ES-I3 (cell line): ENCODE measurements around the gene CTSC.
"Not testable (repeated sequence)": the region's sequence is repeated elsewhere in the genome, so short reads cannot be mapped to it uniquely, and the experiment has no call there.

ENCODE experiments used
- H3K36me3 ChIP-seq: 2 replicates; pipeline ENCODE4 v1.6.1; 2013; ENCODE audit warnings: mild to moderate bottlenecking, low read length, control low read depth, moderate library complexity; ENCODE audit not compliant: insufficient read depth
- H3K4me1 ChIP-seq: 2 replicates; pipeline ENCODE4 v1.6.1; 2013; ENCODE audit warnings: mild to moderate bottlenecking, control low read depth, low read length; ENCODE audit not compliant: insufficient read depth
- H3K9ac ChIP-seq: 2 replicates; pipeline ENCODE4 v1.6.1; 2013; ENCODE audit warnings: low read depth, mild to moderate bottlenecking, low read length, moderate library complexity
- H3K9me3 ChIP-seq: 2 replicates; pipeline ENCODE4 v1.6.1; 2013; ENCODE audit warnings: mild to moderate bottlenecking, low read length, moderate library complexity; ENCODE audit not compliant: control insufficient read depth, insufficient read depth

CTSC gene

DNA sequence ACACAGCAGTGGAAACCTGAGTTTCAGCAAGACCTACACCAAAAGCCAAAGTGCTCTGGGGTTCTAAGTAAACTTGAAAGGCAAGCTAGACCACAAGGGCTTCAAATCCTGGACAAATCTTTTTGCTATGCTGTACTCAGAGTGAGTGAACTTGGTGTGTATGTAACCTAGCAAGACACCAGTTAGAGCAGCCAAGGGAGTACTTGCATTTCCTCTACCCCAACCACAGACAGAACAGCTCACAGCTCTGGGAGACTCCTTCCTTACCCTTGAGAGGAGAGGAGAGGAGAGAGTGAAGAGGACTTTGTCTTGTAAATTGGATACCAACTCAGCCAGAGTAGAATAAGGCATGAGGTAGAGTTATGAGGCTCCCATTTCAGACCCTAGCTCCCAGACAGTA lies 71.4 kb downstream of the CTSC start:
- H3K36me3 ChIP-seq: no peaks in the 10 kb centered on the region; the same call in 1 of the 2 replicates
- H3K9ac ChIP-seq: no peak overlapping the region
- H3K9me3 ChIP-seq: peaks cover 5% of the 10 kb centered on the region; the same call in 1 of the 2 replicates
- H3K4me1 ChIP-seq: no peaks in the 10 kb centered on the region

DNA sequence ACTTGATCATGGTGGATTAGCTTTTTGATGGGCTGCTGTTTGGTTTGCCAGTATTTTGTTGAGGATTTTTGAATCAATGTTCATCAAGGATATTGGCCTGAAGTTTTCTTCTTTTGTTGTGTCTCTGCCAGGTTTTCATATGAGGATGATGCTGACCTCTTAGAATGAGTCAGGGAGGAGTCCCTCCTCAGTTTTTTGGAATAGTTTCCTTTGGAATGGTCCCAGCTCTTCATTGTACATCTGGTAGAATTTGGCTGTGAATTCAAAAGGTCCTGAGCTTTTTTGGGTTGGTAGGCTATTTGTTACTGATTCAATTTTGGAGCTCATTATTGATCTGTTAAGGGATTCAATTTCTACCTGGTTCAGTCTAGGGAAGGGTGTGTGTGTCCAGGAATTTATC lies 78.1 kb downstream of the CTSC start:
- Histone ChIP-seq H3K36me3 (no peaks in the 10 kb centered on the region; the same call in 1 of the 2 replicates), H3K9ac (no peak overlapping the region), H3K9me3 (peaks cover 22% of the 10 kb centered on the region; the same call in 1 of the 2 replicates), H3K4me1 (no peaks in the 10 kb centered on the region)

DNA sequence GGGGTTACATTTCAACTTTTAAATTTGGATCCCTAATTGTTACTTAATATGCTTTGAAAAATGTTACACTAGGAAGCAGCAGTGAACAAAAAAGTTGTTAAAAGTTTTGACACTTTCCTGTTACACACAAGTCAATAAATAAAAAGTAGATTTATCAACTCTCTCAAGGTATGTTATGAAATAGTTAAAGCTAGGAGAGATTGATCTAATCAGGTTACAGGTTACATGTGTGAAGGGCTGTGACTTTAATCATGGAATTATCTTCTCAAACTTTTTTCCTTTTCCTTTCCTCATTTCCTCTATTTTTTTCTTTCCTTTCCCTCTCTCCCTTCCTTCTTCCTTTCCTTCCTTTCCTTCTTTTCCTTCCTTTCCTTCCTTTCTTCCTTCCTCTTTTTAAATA lies 85.3 kb downstream of the CTSC start:
- Histone ChIP-seq H3K9ac (no peak overlapping the region), H3K36me3 (no peaks in the 10 kb centered on the region), H3K4me1 (no peaks in the 10 kb centered on the region), H3K9me3 (0 out of 2 replicates have a peak, but pooled peaks cover 2% of the 10 kb centered on the region)

DNA sequence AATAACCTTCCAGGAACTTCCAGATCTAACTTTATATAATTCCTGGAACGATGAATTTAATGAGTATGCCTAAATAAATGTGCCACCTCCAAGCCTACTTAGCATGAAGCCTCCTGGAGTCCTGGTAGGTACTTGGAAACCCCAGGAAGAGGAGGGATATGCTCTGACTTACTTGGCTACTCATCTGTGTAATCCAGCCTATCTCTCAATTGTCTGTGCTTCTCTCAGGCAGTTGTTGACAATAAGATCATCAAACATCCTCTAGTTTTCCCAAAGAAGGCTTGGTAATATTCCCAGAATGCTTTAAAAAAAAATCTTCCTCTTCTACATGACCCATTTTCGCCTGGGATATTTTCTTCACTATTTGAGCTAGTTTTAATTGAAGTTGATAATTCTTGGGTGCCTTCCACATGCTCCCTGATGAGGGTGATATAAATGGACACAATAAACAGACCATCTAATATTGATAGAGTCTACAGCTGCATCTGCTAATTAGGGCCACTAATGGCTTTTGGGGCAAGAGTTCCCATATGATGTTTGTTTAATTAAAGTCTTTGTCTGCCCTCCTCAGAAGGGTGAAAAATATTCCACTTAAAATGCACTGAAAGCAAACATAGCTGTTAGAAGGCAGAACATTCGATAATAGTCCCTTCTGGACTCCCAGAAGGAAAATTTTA lies 86.8 kb downstream of the CTSC start:
- H3K9ac ChIP-seq: no peak overlapping the region

DNA sequence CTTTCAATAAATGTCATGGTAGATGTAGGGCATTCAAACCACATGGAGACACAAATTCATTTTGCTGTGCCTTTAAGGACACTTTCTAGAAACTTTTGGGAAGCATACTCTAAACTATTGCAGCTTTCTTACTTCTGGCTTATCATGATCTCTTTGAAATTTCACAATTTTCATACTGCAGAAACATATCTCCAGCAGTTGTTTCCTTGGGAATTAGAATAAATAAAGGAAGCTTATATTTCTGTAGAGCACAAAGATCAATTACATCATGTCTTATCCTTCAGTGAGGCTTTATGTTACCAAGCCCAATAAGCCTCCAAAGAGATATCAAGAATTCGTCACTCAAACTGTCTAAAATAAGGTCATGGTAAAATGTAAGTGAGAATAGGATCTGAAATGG lies 87.8 kb downstream of the CTSC start:
- no peaks in the 10 kb centered on the region for H3K36me3 ChIP-seq
- no peaks in the 10 kb centered on the region for H3K9me3 ChIP-seq
- no peaks in the 10 kb centered on the region for H3K4me1 ChIP-seq
- H3K9ac ChIP-seq: no peak overlapping the region

More for the DNA sequence above, 86.8 kb downstream of the CTSC start:
- Histone ChIP-seq H3K36me3 (no peaks in the 10 kb centered on the region), H3K9me3 (no peaks in the 10 kb centered on the region), H3K4me1 (no peaks in the 10 kb centered on the region)

DNA sequence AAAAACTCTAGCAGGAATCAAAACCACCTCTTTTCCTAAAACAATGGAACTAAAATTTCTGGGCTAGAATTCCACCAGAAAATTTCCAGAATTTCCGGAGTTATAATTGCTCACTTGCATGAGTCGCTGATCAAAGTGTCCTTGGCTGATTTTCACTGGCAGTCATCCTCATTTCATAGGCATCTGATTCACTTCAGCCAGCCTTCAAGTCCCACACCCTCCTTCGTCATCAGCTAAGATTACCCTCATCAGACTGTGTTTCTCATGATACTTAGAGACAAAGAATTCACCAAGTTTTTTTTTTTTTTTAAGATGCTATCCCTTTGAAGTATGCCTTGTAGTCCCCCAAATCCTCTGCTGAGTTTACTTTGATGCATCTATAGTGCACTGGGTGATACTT lies 90.8 kb downstream of the CTSC start:
- Histone ChIP-seq H3K9ac (no peak overlapping the region), H3K4me1 (no peaks in the 10 kb centered on the region), H3K36me3 (no peaks in the 10 kb centered on the region), H3K9me3 (no peaks in the 10 kb centered on the region)

DNA sequence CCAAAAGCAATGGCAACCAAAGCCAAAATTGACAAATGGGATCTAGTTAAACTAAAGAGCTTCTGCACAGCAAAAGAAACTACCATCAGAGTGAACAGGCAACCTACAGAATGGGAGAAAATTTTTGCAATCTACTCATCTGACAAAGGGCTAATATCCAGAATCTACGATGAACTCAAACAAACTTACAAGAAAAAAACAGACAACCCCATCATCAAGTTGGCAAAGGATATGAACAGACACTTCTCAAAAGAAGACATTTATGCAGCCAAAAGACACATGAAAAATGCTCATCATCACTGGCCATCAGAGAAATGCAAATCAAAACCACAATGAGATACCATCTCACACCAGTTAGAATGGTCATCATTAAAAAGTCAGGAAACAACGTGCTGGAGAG lies 92.0 kb downstream of the CTSC start:
- H3K9ac ChIP-seq, H3K36me3 ChIP-seq, H3K4me1 ChIP-seq, H3K9me3 ChIP-seq: not testable (repeated sequence)
